NCI-H510A (cell line): Measurements from ENCODE around the gene SSNA1.

Experiments
- DNase-seq: peaks from one replicate; lab custom pipeline; 2025; lab: John Stamatoyannopoulos, UW

SSNA1 gene

GRCh38 chr9:137219757-137220316, 31.4 kb downstream of the SSNA1 start:
- DNase-seq: no peak

DNA sequence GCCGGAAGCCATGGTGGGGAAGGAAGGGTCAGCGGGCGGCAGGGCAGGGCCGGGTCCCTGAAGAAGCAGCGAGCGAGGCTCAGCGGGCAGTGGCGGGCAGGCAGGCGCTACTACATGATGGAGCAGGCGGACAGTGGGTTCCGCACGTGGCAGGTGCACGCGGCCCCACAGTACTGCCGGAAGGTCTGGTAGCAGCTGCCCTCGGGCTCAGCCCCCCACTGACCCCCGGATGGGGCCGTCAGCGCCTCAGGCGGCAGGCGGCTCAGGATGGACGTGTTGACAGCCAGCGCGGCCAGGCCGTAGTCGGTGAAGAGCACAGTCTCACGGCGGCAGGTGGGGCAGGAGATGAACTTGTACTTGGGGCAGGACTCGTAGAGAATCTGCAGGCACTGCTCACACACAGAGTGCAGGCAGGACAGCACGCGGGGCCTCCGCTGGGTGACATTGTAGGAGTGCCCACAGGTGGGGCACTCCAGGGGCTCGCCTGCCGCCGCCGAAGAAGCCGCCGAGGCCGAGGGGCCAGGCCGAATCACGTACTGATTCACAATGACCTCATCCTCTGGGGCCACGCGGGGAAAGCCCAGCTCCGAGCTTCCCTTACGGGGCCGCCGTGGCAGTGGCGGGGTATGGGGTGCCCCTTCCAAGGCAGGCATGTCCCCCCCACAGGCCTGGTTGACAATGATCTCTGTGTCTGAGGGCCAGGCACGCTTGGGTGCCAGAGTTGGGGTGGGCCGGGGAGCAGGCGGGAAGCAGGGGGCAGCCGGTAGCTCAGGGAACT, 32.0 kb downstream of the SSNA1 start:
- no peak for DNase-seq

- DNase-seq: no peak
Observed at GRCh38 chr9:137221095-137221505, 32.6 kb downstream of the SSNA1 start.

DNA sequence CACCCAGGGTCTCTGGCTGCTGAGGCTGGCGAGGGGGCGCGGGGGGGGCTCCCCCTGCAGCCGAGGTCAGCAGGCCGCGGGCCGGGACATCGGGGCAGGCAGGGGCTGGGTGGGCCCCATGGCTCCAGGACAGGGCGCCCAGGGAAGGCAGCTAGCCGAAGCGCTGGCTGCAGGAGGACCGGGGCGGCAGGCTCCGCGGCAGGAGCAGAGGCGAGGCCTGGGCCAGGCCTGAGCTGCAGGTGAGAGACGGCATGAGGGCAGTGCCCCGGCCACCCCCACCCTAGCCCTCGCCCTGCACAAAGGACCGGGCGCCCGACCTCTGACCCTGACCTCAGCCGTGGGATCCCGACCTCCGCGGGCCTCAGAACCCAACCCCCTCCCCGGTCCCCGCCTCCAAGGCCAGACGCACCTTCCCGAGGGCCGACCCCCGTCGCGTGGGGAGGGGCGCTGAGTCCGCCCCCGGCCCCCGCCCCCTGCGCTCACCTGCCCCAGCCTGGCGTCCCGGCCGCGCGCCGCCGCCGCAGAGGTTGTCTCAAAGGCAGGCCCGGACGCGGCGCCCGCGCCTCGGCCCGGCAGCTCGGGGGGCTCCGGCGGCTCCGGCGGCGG, 33.1 kb downstream of the SSNA1 start:
- DNase-seq: peak; percentile 43

DNA sequence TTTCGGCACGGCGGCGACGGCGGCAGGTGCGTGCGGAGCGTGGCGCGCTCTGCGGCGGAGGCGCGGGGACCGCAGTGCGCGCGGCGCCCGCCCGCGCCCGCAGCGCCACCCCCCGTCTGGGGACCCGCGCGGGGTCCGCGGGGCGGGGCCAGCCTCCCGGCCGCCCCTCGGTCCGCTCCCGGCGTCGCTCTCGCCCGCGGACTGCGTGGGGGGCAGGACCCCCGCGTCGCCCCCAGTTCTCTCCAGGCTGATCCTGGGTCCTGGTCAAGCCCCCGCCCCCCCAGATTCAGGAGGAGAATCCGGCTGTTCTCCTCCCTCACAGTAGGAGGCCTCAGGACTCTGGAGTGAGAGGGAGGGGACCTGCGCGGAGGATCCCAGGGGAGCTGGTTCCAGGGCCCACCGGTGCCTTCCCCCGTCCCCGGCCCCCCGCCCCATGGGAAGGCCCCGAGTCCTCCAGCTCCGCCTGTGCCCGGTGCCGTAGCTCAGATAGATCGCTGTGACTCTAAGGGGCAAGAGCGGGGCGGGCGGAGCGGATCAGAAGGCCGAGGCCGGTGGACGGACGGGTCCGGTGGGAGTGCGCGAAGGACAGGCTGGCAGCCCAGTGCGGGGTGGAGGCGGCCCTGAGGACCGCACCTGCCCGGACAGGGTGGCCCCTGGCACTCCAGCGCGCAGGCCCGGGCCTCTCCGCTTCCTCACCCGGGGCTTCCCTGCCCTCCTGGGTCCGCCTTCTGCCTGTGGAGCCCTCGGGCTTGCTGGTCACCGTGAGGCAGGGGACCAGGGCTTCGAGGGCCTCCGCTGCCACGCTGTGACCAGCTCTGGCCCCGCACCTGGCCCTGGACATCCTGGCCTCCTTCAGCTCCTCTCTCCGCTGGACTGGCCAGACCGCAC, 34.0 kb downstream of the SSNA1 start, which contains the start of gene RNF208:
Gene RNF208 (minus strand): TSS at position 51 of the 888 bp plus-strand sequence. CDS start 1,028 bp downstream, outside the sequence.
- no peak for DNase-seq

GRCh38 chr9:137223078-137223970, 34.8 kb downstream of the SSNA1 start:
- DNase-seq: peak; percentile 82

DNA sequence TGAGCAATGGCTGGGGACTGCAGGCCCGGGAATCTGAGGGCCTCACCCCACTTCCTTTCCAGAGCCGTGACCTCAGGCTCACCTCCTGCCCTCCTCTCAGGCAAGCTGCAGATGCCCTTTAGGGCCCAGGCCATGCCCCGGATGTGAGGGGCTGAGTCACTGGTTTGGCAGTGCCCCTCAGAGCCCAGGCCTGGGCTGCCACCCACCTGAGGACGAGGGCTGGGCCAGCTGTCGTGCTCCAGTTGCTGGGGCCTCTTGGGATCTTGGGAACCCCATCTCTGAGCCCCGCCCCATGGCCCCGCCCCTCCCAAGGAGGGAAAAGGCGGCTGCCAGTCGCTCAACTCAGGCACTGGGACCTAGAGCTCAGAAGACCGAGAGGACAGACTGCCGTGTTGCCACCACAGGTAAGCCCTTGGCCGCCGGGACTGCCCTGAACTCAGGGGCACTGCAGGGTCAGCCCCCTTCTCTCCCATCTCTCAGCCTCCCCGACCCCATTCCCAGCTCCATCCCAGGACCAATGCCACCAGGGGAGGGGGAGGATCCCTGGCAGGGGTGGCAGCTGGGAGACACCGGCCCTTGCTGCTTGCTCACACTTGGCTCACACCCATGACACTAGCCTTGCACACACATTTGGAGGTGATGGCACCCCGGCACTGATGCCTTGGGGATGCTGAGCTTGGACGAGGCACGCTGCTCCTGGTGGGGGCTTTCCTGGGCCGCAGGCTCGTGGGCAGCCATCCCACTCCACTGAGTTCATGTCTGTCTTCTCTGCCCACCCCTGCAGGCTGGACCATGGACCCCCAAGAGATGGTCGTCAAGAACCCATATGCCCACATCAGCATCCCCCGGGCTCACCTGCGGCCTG, 36.6 kb downstream of the SSNA1 start, which contains the start of gene CYSRT1:
Gene CYSRT1 (plus strand): TSS at position 345 of the 865 bp plus-strand sequence. CDS start 448 bp downstream, at position 793.
- no peak for DNase-seq

DNA sequence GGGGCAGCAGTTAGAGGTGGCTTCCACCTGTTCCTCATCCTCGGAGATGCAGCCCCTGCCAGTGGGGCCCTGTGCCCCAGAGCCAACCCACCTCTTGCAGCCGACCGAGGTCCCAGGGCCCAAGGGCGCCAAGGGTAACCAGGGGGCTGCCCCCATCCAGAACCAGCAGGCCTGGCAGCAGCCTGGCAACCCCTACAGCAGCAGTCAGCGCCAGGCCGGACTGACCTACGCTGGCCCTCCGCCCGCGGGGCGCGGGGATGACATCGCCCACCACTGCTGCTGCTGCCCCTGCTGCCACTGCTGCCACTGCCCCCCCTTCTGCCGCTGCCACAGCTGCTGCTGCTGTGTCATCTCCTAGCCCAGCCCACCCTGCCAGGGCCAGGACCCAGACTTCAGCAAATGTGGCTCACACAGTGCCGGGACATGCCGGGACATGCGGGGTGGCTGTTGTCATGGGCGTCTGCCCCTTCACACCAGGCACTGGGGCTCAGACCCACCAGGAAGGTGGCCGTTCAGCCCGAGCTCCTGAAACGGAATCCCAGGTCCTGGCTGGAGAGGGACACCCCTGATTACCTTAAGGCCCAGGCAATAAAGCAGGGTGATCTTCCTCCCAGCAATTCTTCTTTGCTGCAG, 37.3 kb downstream of the SSNA1 start:
- no peak for DNase-seq

DNA sequence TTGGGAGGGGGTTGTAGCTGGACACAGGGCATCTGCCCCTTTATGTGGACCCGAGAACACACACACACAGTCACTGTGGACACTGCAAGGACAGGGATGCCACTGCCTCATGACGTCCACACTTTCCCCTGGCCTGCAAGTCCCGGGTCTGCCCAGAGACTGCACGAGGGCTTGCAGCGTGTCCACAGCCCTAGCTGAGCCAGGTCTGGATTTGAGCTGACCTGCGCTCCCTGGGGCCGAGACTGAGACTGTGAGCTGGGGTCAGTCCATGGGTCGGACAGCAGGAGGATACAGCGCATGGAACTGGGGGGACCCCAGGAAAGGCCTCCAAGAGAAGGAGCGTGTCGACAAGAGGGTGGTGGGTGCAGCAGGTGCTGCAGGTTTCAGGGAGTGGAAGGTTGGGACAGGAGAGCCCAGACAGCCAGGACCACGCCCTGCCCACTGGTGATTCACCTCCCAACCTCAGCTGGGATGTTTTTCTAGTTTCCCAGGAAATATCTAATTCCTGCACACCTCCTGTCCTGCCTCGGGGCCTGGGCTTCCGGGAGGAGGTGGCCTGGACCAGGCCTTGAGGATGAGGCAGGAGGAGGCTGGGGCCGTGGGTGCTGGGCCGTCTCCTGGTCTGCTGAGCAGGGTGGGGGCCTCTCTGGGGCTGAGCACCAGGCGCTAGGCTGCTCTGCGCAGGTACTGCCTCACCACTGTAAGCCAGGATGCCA, 38.0 kb downstream of the SSNA1 start:
- DNase-seq: no peak

GRCh38 chr9:137227054-137227852, 38.8 kb downstream of the SSNA1 start, which contains the start of gene RNF224:
Gene RNF224 (plus strand): TSS chr9:137227502. CDS start chr9:137228336, 834 bp downstream.
- DNase-seq: peak; percentile 42

DNA sequence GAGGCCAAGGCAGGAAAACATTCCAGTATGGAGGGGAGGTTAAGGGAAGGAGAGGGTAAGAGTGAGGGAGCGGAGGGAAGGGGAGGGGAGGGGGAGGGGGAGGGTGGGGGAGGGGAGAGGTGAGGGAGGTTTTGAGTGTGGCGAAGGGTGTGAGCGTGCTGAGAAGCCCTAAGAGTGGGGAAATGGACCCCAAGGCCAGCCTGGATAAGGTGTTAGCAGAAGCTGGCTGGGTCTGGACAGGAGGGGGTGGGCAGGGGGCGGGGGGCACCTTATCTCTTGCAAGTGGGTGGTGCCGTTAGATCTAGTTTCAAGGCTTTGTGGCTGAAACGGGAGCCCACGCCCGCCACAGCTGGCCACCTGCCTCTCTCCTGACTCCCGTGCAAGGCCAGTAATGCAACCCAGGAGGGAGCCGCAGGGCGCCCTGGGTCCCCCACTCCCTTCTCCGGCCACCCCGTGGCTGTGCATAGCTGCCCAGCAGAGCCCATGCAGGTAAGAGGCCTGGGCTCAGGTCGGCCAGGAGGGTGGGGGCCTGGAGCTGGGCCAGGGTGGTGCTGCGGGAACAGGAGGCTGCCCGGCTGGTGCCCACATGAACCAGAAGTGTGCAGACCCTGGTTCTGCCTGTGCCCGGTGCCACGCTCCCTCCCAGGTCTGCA, 39.5 kb downstream of the SSNA1 start:
- DNase-seq: no peak

- DNase-seq: no peak
Observed at GRCh38 chr9:137228506-137228967, 40.1 kb downstream of the SSNA1 start.

GRCh38 chr9:137228968-137229896, 40.8 kb downstream of the SSNA1 start:
- no peak for DNase-seq

GRCh38 chr9:137229903-137230704, 41.6 kb downstream of the SSNA1 start:
- DNase-seq: no peak

DNA sequence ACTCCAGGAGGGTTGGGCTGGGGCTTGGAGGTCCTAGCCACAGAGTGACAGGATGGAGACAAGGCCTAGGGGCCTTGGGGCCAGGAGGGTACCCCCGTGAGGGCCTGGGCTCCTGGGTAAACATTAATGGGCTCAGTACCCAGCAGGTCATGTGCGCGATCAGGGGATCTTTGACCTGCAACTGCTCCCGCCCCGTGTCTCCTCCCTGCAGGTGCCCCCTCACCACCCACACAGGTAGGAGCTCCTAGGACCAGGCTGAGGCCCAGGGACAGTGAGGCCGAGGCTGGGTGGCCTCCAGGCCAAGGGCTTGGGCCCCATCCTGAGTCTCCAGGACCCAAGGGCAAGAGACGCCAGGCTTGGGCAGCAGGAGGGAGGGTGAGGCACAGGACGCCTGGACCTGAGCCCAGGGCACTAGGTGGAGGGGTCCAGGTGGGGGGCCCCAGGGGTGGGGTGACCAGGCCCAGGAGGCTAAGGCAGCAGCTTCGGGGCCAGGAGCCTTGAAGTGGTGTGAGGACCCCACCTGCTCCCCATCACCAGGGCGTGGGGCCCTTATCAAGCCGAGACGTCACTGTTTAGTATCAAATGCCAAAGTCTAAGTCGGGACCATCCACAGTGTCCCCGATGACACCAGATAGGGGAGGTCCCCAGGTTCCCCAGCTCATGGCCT, 42.4 kb downstream of the SSNA1 start, which contains the start of gene SLC34A3:
Gene SLC34A3 (plus strand): TSS at position 197 of the 667 bp plus-strand sequence. CDS start 802 bp downstream, outside the sequence.
- no peak for DNase-seq
